Activated CD4-positive, alpha-beta T cell treated with anti-CD3 and anti-CD28 coated beads, Interleukin-2, amount 10 ng/mL, durations not matched to agents 24 days and 14 days (primary cell): ENCODE measurements around the gene KRTDAP. TPM values are rescaled to one million over a fixed set of nuclear protein-coding genes. Genes with fewer than 3 reads are reported as not detected.

Experiments
- DNase-seq: peaks from one replicate; pipeline ENCODE4 v3.0.0; 2022
- H3K27ac Mint-ChIP-seq: one replicate; pipeline ENCODE4 v1.8.0; 2022; ENCODE audit warnings: mild to moderate bottlenecking, mixed read lengths
- H3K27me3 Mint-ChIP-seq: one replicate; pipeline ENCODE4 v1.8.0; 2022; ENCODE audit warnings: mixed read lengths
- H3K36me3 Mint-ChIP-seq: one replicate; pipeline ENCODE4 v1.8.0; 2022; ENCODE audit warnings: low read depth, mild to moderate bottlenecking, mixed read lengths
- H3K4me1 Mint-ChIP-seq: one replicate; pipeline ENCODE4 v1.8.0; 2021; ENCODE audit warnings: mixed read lengths
- H3K4me3 Mint-ChIP-seq: one replicate; pipeline ENCODE4 v1.8.0; 2022; ENCODE audit warnings: mild to moderate bottlenecking, moderate library complexity, mixed read lengths
- H3K9me3 Mint-ChIP-seq: one replicate; pipeline ENCODE4 v1.8.0; 2021; ENCODE audit warnings: mixed read lengths
- intact Hi-C: fragments of 100-400 bp; cut with micrococcal nuclease; formaldehyde crosslinking; loops from one replicate; pipeline ENCODE4 v1.15.1; 2023
- total RNA-seq: library from RNA; stranded (reverse); gene quantifications from 2 replicates; pipeline ENCODE4 v1.2.3, GENCODE V29; 2022

KRTDAP gene
- total RNA-seq, 1 donor from 2014 or later = not detected

DNA sequence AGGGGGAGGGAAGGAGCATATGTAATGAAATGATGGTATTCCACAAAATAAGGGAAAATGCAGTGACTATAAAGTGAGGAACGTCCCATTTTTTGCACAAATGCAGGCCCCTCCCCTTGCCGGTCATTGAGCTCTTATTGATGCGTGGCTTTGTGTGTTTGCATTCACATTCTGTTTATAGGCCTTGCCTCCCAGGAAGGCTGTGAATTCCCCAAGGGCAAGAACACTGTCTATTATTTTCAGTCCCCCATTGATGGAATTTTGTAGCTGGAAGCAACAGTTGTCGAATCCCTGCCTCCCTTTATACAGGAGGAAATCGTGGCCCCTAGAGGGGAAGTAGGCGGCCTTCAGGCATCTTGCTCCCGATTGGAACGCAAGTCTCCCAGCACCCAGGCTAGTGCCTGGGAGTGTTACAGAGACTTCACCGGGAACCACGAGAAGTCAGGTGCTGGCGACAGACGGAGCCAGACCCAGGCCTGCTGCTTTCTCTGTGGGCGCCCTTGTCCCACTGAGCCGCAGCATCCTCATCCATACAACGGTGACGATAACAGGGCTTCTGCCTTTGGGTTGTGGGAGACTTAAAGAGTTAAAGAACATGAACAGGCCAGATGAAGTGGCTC lies 31.0 kb upstream of the KRTDAP start:
- no peak for DNase-seq
- Mint-ChIP-seq H3K27ac (no peak overlapping the region), H3K4me1 (no peaks in the 10 kb centered on the region), H3K27me3 (peaks cover 6% of the 10 kb centered on the region), H3K9me3 (no peaks in the 10 kb centered on the region), H3K36me3 (no peaks in the 10 kb centered on the region), H3K4me3 (no peak overlapping the region)
- intact Hi-C loops = no loop called here

DNA sequence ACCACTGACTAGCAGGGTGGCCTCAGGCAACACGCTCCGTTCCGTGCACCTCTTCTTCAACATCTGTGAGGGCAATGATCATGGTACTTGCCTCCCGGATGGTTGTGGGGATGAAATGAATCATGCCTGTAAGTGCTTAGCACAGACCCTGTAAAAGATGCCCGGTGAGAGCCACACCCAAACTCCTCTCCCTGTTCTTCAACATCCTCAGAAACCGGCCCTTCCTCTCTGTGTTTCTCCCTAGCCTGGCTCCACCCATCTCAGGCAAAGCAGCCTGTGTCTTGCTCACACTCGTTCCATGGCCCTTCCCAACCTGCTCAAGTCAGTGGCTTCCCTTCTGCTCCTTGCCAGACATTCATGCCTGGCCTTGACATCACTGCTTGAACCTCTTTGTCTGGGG lies 29.0 kb upstream of the KRTDAP start:
- Mint-ChIP-seq H3K27ac (no peak overlapping the region), H3K36me3 (no peaks in the 10 kb centered on the region), H3K4me3 (no peak overlapping the region), H3K9me3 (no peaks in the 10 kb centered on the region), H3K27me3 (peaks cover 8% of the 10 kb centered on the region), H3K4me1 (no peaks in the 10 kb centered on the region)
- intact Hi-C loops = no loop called here
- DNase-seq = no peak

DNA sequence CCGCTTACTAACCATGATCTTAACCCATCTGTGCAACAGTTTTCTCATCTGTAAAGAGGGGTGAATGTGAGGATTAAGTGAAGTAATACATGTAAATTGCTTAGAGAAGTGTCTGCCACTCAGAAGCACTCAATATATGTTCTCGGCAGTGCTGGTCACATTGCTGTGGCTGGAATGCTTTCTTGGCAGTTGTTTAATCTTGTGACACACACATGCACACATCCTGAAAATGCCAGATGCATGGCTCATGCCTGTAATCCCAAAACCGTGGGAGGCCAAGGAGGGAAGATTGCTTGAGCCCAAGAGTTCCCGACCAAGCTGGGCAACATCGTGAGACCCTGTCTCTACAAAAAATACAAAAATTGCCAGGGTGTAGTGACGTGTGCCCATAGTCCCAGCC lies 28.0 kb upstream of the KRTDAP start:
- Mint-ChIP-seq H3K27ac (no peak overlapping the region), H3K4me3 (no peak overlapping the region), H3K9me3 (no peaks in the 10 kb centered on the region), H3K36me3 (no peaks in the 10 kb centered on the region), H3K27me3 (peaks cover 11% of the 10 kb centered on the region), H3K4me1 (no peaks in the 10 kb centered on the region)
- intact Hi-C loops = no loop called here
- DNase-seq = no peak

DNA sequence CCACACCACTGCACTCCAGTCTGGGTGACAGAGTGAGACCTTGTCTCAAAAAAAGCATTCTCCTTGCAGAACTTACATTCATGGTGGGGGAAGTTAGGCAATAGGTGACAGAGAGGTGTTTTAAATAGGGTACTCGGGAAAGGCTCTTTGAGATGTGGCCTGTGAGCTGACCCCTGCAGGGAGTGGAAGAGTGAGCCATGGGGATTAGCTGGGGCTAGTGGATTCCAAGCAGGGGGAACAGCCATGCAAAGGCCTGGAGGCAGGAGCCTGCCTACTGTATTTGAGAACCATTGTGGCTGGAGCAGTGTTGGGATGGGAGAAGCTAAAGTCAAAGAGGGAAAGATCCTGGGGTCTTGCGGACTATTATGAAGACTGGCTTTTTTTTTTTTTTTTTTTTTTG lies 27.1 kb upstream of the KRTDAP start:
- intact Hi-C loops = no loop called here
- Mint-ChIP-seq H3K9me3 (no peaks in the 10 kb centered on the region), H3K36me3 (no peaks in the 10 kb centered on the region), H3K27me3 (peaks cover 17% of the 10 kb centered on the region), H3K27ac (no peak overlapping the region), H3K4me1 (no peaks in the 10 kb centered on the region), H3K4me3 (no peak overlapping the region)
- no peak for DNase-seq

DNA sequence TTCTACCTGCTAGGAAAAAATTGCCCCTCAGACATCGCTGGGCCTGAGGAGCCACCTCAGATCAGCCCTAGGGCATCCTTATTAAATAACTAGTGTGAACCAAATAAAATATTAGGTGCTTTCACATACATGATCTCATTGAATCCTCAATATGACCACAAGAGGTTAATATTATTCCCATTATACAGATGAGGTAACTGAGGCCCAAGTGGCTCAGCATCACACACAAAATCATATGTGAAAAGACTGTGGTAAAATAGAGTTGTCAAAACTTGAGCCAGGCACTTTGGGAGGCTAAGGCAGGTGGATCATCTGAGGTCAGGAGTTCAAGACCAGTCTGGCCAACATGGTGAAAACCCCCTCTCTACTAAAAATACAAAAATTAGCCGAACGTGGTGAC lies 26.0 kb upstream of the KRTDAP start:
- H3K27me3 Mint-ChIP-seq = peaks cover 19% of the 10 kb centered on the region
- no peaks in the 10 kb centered on the region for H3K9me3 Mint-ChIP-seq
- intact Hi-C loops = no loop called here
- no peaks in the 10 kb centered on the region for H3K4me1 Mint-ChIP-seq
- no peak for DNase-seq
- H3K27ac Mint-ChIP-seq = no peak overlapping the region
- H3K36me3 Mint-ChIP-seq = no peaks in the 10 kb centered on the region
- H3K4me3 Mint-ChIP-seq = no peak overlapping the region

DNA sequence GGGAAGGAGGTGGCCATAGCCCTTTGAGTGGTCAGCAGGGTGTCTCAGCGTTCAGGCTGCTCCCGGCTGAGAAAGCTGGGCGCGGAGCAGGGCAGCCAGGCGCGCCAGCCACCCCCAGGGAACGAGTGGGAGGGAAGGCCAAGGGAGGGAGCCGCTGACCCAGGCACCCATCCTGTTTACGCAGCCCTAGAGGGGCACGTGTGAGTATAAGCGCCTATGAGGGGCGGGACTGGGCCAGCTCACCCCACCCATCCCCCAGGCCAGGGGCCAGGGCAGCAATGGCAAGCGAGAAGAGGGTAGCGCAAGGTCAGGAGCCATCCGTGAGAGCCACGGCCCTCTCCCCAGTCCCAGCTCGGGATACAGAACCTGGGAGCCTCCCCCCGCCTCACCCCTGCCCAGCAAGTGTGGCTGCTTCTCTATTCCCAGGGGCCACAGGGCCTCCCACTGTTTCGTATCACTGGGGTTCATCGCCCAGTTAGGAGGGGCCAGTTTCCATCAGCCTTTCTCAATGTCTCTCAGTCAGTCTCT lies 24.1 kb upstream of the KRTDAP start:
- intact Hi-C loops = loop anchor here (5.0 kb wide), 1 partner anchor 33 kb away; the partner anchor contains the start of gene TMEM147
- Mint-ChIP-seq H3K9me3 (no peaks in the 10 kb centered on the region), H3K27me3 (peaks cover 32% of the 10 kb centered on the region), H3K36me3 (no peaks in the 10 kb centered on the region), H3K4me3 (no peak overlapping the region), H3K27ac (no peak overlapping the region), H3K4me1 (peaks cover 7% of the 10 kb centered on the region)
- DNase-seq = no peak

DNA sequence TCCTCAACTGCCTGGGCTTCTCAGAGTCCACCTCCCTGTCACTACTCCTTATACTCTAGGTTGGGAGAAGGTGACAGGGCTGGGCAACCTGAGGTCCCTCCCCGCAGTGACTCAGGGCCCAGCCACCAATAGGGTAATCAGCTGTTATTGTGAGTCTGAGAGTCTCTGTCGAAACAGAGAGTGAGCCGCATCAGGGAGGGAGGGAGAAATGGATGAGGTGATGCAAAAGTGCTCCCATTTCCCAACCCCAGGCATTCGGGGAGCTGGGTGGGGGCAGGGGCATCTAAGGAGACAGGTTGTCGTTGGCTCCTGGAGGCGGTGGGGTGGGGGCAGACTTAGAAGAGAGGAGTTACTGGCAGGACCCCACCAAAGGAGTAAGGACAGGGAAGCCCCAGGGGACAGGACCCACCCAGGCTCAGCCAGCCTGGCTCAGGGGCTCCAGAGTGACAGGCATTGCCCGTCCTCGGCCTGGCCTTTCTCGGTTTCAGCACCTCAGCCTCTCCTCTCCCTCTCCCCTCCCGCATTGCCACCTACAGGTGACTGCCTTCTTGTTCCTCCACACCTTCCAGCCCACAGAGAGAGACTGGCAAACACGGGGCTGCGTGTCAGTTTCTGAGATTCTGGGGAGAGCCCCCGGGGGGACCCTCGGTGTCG lies 23.5 kb upstream of the KRTDAP start, which contains the start of gene DMKN:
TSS of gene DMKN (minus strand) at position 22 of the 654 bp plus-strand sequence. CDS start 174 bp downstream, outside the sequence.
- Mint-ChIP-seq H3K27me3 (peaks cover 36% of the 10 kb centered on the region), H3K27ac (no peak within 1 kb of the TSS), H3K9me3 (no peaks in the 10 kb centered on the region)

DNA sequence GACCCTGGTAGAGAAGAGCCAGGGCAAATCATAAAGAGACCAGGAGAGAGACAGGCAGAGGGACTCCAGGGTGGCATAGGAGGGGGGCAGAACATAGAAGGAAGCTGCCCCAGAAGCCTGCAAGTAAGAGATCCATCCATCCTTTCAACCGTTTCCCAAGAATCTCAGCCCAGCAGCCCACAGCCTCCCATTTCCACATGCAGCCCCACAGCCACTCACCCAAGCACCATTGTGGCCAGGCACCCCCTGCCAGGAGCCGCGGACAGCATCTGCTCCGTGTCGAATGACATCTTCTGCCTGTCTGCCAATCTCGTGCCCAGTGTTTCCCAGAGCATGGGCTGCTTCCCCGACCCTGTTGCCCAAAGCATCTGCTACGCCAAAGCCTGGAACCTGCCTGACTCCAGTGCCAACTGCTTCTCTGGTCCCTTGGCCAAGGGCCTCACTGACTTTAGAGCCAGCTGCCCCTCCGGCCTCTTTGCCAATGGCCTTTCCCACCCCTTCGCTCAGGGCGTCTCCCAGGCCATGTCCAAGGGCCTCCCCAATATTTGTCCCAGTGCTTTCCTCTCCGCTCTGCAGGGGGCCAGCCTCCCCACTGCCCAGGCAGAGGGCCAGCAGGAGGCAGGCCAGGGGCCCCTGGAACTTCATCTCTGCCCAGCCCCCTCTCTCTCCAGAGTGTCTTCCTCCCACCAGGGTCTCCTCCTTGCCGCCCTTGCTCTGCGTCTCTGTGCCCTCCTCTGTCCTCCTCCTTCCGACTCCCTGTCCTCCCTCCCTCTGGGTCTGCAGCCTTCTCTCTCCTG lies 22.8 kb upstream of the KRTDAP start:
- DNase-seq = no peak
- no peak overlapping the region for H3K27ac Mint-ChIP-seq
- no peak overlapping the region for H3K4me3 Mint-ChIP-seq
- H3K4me1 Mint-ChIP-seq = peaks cover 9% of the 10 kb centered on the region
- H3K27me3 Mint-ChIP-seq = peaks cover 43% of the 10 kb centered on the region
- no peaks in the 10 kb centered on the region for H3K9me3 Mint-ChIP-seq
- no peaks in the 10 kb centered on the region for H3K36me3 Mint-ChIP-seq
- intact Hi-C loops = loop anchor here (5.0 kb wide), 1 partner anchor 34 kb away; the partner anchor contains the start of gene TMEM147

More for the DNA sequence above, 23.5 kb upstream of the KRTDAP start, which contains the start of gene DMKN:
- intact Hi-C loops = loop anchor here (5.0 kb wide), 1 partner anchor 34 kb away; the partner anchor contains the start of gene TMEM147
- DNase-seq = no peak
- H3K36me3 Mint-ChIP-seq = no peaks in the 10 kb centered on the region
- no peak within 1 kb of the TSS for H3K4me3 Mint-ChIP-seq
- peaks cover 9% of the 10 kb centered on the region for H3K4me1 Mint-ChIP-seq

DNA sequence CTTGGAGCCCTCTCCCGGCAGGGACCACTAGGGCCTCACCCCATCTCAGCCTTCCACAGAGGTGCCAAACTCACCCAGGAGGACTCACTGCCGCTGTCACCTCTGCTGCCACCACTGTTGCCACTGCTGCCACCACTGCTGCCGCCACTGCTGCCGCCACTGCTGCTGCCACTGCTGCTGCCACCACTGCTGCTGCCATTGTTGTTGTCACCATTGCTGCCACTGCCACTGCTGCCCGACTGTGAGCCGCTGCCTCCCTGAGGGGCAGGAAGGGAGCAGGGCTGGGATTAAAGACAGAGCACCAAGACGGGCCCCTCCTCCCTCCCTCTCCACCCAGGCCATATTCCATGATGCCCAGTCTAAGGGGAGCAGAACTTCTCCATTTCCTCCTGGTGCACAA lies 21.1 kb upstream of the KRTDAP start:
- Mint-ChIP-seq H3K4me3 (no peak overlapping the region), H3K27me3 (peaks cover 53% of the 10 kb centered on the region), H3K36me3 (no peaks in the 10 kb centered on the region), H3K27ac (no peak overlapping the region), H3K4me1 (peaks cover 9% of the 10 kb centered on the region), H3K9me3 (no peaks in the 10 kb centered on the region)
- DNase-seq = no peak
- intact Hi-C loops = loop anchor here (5.0 kb wide), 1 partner anchor 36 kb away; the partner anchor contains the start of gene TMEM147

DNA sequence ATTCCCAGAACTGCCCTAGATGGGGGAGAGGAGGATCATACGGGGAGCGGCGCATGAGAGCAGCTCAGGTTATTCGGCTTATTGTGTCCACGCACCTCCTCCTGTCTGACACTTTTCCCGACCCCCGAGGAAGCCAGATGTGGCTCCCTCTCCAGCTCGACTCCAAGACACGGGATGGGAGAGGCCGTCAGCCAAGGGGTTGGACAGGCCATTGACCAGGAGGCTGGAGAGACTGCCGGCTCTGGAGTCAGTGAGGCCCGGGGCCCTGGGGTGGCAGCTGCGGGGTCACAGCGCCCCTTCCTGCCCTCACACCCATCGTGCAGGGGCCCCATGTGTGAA lies 20.3 kb upstream of the KRTDAP start:
- intact Hi-C loops = loop anchor here (1.0 to 5.0 kb wide), 2 partner anchors 37 to 82 kb away; partner anchors contain the start of gene TMEM147

DNA sequence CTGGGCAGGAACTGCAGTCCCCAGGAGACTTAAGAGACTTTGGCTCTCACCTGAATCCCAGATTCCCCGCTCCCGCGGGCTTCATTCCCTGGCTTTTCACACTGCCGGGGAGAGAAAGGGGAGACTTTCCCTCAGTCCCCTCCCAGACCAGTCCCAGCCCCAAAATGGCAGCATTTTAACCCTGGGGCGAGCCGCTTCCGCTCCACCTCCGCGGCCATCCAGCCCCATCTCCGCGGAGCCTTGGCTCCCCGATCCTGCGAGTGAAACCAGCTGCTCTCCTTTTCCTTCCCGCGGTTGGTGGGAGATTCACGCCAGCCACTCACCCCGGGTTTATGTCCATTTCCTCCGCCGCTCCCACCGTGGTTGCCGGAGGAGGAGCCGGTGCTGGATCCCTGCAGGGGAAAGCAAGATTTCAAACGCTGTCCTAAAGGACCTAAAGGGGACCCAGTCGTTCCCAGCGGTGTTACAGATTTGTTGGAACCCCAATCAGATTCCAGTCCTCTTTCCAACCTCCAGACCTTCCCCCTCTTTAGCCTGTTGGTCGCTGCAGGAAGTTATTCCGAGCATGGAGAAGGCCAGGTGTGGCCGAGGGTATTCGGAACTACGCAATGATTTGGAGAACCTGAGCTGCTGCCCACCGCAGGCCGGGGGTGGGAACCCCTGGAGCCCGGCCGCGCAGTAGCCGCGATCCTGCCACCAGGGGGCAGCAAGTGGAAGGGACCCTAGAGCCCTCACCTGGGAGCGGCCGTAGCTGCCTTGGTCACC lies 19.8 kb upstream of the KRTDAP start:
- Mint-ChIP-seq H3K27ac (no peak overlapping the region), H3K27me3 (peaks cover 60% of the 10 kb centered on the region), H3K4me3 (peak overlapping the region; percentile 62), H3K9me3 (no peaks in the 10 kb centered on the region), H3K4me1 (peaks cover 9% of the 10 kb centered on the region), H3K36me3 (no peaks in the 10 kb centered on the region)
- peak; percentile 91 for DNase-seq
- intact Hi-C loops = loop anchor here (1.0 to 5.0 kb wide), 2 partner anchors 37 to 82 kb away; partner anchors contain the start of gene TMEM147

More for the DNA sequence above, 20.3 kb upstream of the KRTDAP start:
- H3K36me3 Mint-ChIP-seq = no peaks in the 10 kb centered on the region
- H3K27ac Mint-ChIP-seq = no peak overlapping the region
- H3K4me1 Mint-ChIP-seq = peaks cover 9% of the 10 kb centered on the region
- peaks cover 57% of the 10 kb centered on the region for H3K27me3 Mint-ChIP-seq
- H3K4me3 Mint-ChIP-seq = no peak overlapping the region
- DNase-seq = no peak
- H3K9me3 Mint-ChIP-seq = no peaks in the 10 kb centered on the region

DNA sequence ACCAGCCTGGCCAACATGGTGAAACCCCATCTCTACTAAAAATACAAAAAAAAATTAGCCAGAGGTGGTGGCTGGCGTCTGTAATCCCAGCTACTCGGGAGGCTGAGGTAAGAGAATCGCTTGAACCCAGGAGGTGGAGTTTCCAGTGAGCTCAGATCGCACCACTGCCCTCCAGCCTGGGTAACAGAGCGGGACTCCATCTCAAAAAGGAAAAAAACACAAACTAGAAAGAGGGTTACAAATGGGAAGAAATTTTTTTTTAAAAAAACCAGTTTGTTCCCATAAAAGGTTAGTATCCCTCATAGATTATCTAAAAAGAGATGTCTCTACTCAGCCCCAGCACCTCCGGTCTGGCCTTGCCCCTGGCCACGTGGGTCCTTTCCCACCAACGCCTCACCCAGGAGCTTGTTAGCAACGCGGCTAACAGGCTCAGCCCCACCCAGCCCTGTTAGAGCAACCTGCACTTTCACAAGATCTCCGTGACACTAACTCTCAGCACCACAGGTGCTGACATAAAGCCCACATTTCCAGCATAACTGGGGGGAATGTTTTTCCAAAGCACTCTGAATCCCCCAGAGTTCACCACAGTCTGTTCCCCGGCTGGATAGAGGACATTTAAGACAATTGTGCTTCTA lies 18.9 kb upstream of the KRTDAP start:
- H3K4me3 Mint-ChIP-seq = peak overlapping the region; percentile 62
- peaks cover 61% of the 10 kb centered on the region for H3K27me3 Mint-ChIP-seq
- peaks cover 9% of the 10 kb centered on the region for H3K4me1 Mint-ChIP-seq
- DNase-seq = peak; percentile 73
- H3K27ac Mint-ChIP-seq = no peak overlapping the region
- intact Hi-C loops = no loop called here
- H3K9me3 Mint-ChIP-seq = no peaks in the 10 kb centered on the region
- H3K36me3 Mint-ChIP-seq = no peaks in the 10 kb centered on the region

DNA sequence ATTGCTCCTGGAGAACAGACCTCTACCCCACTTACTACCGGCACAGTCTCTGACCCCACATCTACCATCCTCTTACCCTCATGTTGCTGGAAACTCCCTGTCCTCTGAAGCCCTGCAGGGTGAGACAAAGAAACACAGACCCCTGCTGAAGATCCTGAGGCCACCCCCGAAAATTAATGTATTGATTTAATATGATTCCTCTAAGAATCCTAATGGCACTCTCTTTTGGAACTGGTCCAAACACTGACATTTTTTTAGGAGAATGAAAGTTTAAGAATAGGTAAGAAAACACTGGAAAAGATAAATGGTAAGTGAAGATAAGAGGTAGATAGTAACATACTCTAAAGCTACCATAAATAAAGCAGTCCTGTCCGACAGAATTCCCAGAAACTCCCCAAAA lies 17.9 kb upstream of the KRTDAP start:
- DNase-seq = no peak
- Mint-ChIP-seq H3K4me3 (no peak overlapping the region), H3K36me3 (no peaks in the 10 kb centered on the region), H3K27me3 (peaks cover 61% of the 10 kb centered on the region), H3K4me1 (peaks cover 9% of the 10 kb centered on the region), H3K27ac (no peak overlapping the region), H3K9me3 (no peaks in the 10 kb centered on the region)
- intact Hi-C loops = no loop called here
